ENCODE data around the gene RPTOR.

DNA sequence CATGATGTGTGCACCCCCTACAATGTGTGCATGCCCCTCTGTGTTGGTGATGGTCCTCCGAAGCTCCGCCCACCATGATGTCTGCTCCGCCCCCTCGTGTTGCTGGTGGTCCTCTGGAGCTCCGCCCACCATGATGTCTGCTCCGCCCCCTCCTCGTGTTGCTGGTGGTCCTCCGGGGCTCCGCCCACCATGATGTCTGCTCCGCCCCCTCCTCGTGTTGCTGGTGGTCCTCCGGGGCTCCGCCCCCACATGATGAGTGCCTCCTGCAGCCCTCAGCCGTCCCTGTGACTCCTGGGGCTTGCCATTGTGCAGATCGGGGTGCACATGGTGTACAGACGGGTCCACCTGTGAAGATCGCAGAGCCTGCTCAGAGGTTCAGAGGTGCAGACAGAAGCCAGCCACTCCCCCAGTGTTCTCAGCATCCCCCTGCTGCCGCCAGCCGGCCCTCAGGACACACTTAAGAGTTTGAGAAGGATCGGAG lies 317.9 kb downstream of the RPTOR start:
- TF ChIP-seq POLR2AphosphoS5 (IDR thresholded peaks at IDR 0.05; ENCODE audit: low read depth, low read length) (no peak), TAF1 (IDR thresholded peaks at IDR 0.05; ENCODE audit: low read depth, low read length) (no peak), POLR2A (IDR thresholded peaks at IDR 0.05; ENCODE audit: low read depth, low read length) (no peak), POU2F2 (IDR thresholded peaks at IDR 0.05; ENCODE audit: low read depth, low read length) (no peak), SPI1 (IDR thresholded peaks at IDR 0.05; ENCODE audit: low read depth, low read length) (no peak), PAX5 (IDR thresholded peaks at IDR 0.05; ENCODE audit: insufficient read depth, low read length, severe bottlenecking) (no peak)

Measured in GM12891 (cell line).